ENCODE results near the gene TRMT44.

DNA sequence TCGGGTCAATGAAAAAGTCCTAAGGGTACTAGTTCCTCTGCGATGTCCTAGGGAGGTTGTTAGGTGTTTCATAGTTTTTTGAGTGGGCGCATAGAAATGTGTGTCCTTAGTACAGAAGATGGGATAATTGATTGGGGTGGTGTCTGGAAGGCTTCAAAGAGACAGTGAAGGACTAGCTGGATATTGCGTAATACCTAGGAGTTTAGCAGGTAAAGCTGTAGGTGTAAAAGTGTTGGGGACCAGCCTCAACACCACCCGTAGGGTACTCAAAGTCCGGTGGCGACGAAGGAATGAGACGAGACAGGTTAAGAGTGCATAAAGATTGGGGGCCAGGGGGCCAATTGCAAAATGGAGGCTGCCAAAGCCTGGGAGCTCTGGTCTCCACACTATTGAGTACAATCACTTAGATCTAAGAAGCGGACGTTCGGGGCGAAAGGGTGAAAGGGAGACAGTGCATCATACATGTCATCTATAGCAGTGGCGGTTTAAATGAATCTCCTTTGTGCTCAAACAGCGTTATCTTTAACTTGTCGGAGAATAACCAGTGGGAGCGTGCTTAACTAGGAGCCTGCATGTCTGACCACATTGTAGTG, 1.0 kb downstream of the TRMT44 start:
- no peak for TF ChIP-seq EZH2 (IDR thresholded peaks at IDR 0.05; ENCODE audit: low read length)
- TF ChIP-seq, protein P1, sequence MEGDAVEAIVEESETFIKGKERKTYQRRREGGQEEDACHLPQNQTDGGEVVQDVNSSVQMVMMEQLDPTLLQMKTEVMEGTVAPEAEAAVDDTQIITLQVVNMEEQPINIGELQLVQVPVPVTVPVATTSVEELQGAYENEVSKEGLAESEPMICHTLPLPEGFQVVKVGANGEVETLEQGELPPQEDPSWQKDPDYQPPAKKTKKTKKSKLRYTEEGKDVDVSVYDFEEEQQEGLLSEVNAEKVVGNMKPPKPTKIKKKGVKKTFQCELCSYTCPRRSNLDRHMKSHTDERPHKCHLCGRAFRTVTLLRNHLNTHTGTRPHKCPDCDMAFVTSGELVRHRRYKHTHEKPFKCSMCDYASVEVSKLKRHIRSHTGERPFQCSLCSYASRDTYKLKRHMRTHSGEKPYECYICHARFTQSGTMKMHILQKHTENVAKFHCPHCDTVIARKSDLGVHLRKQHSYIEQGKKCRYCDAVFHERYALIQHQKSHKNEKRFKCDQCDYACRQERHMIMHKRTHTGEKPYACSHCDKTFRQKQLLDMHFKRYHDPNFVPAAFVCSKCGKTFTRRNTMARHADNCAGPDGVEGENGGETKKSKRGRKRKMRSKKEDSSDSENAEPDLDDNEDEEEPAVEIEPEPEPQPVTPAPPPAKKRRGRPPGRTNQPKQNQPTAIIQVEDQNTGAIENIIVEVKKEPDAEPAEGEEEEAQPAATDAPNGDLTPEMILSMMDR (optimal IDR thresholded peaks at IDR 0.05 in 1 of 3, IDR thresholded peaks at IDR 0.05 in 1 of 3, conservative IDR thresholded peaks at IDR 0.05 in 1 of 3; ENCODE audit: extremely low read depth in 1 of 3, insufficient read depth in 2 of 3, low read length in 3 of 3): no peak
